ENCODE measurements around the gene TRNT1.

Gene TRNT1

GRCh38 chr3:3172627-3173026 lies 45.9 kb downstream of the TRNT1 start:
- DNase-seq (ENCODE audit: low spot score) (no peak), ATAC-seq (ENCODE audit: low read depth) (no peak)
- TF ChIP-seq CTCF (IDR thresholded peaks at IDR 0.05; ENCODE audit: poor library complexity, severe bottlenecking) = no peak
- Histone ChIP-seq H3K27ac (ENCODE audit: poor library complexity, severe bottlenecking) (no peak overlapping the region), H3K27me3 (ENCODE audit: insufficient read depth, poor library complexity, severe bottlenecking) (no peaks in the 10 kb centered on the region), H3K9me3 (ENCODE audit: severe bottlenecking) (no peaks in the 10 kb centered on the region), H3K4me1 (ENCODE audit: insufficient read depth, poor library complexity, severe bottlenecking) (no peaks in the 10 kb centered on the region), H3K4me3 (ENCODE audit: severe bottlenecking) (no peak overlapping the region), H3K36me3 (ENCODE audit: low read depth) (peaks cover 80% of the 10 kb centered on the region)

DNA sequence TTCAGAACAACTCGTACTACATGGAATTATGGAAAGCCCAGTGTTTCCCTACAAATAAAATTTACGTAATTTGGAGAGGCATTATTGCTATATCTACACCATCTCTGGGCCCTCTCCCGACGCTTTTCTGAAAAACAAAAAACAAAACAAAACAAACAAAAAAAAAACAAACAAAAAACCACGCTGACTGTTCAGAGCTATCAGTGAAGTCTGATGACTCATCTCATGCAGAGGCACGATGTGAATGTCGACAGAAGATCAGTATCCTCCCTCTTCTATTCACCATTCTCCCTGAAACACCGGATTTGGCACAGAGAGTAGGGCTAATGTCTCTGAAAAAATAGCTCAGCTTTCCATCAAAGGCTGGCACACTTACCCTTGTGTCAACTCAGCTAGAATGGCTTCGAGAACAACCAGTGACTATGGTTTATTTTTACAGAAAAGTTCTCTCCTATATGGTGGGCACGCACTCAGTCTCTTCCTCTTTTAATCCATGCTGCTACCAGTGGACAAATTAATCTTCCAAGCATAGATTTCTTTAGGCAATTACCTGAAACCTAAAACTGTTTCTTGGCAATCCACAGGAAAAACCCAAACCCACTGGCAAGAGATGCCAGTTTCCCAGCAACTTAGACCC lies 51.2 kb downstream of the TRNT1 start:
- Histone ChIP-seq H3K27ac (ENCODE audit: poor library complexity, severe bottlenecking) (no peak overlapping the region), H3K4me1 (ENCODE audit: insufficient read depth, poor library complexity, severe bottlenecking) (peaks cover 7% of the 10 kb centered on the region), H3K27me3 (ENCODE audit: insufficient read depth, poor library complexity, severe bottlenecking) (no peaks in the 10 kb centered on the region), H3K36me3 (ENCODE audit: low read depth) (peaks cover 37% of the 10 kb centered on the region), H3K4me3 (ENCODE audit: severe bottlenecking) (peak overlapping the region; percentile 96), H3K9me3 (ENCODE audit: severe bottlenecking) (no peaks in the 10 kb centered on the region)
- no peak for ATAC-seq (ENCODE audit: low read depth)
- DNase-seq (ENCODE audit: low spot score) = no peak
- TF ChIP-seq CTCF (IDR thresholded peaks at IDR 0.05; ENCODE audit: poor library complexity, severe bottlenecking) = no peak

DNA sequence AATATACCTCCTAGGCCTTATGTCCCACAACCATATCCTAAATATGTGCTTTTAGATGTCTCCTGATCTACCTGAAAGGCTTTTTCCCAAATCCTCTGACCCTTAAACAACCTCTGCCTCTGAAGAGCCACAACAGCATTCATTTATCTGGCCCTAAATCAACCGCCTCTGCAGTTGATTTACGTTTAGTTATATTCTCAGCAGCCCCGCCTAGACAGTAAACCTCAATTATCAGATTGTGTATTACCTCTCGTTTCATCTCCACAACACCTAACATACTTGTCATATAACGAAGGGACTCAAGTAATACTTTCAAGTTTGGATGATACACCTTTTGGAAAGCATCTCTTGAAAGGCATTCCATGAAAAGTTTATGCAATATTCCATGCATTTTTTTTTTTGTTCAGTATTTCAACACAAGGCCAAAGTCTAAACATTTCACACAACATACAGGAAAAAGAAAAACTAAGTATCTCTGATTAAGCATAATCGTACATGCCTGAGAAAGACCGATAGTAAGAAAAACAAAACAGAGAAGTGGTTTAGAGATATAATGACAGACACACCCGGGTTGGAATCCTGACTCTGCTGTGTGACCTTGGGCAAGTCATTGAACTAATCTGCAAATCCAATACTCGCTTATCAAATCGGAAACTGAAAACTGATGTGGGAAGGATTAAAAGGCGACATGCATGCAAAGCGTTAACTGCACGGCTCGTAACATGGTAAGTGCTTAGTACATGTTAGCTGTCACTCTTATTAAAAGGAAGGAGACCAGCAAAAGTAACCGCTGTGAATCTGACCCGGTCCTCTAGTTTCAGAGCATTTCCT lies 52.0 kb downstream of the TRNT1 start:
- H3K4me3 ChIP-seq (ENCODE audit: severe bottlenecking) = peak overlapping the region; percentile 96
- H3K27ac ChIP-seq (ENCODE audit: poor library complexity, severe bottlenecking) = no peak overlapping the region
- peaks cover 29% of the 10 kb centered on the region for H3K36me3 ChIP-seq (ENCODE audit: low read depth)
- peaks cover 7% of the 10 kb centered on the region for H3K4me1 ChIP-seq (ENCODE audit: insufficient read depth, poor library complexity, severe bottlenecking)
- H3K9me3 ChIP-seq (ENCODE audit: severe bottlenecking) = no peaks in the 10 kb centered on the region
- DNase-seq (ENCODE audit: low spot score) (no peak), ATAC-seq (ENCODE audit: low read depth) (no peak)
- TF ChIP-seq CTCF (IDR thresholded peaks at IDR 0.05; ENCODE audit: poor library complexity, severe bottlenecking) = no peak
- H3K27me3 ChIP-seq (ENCODE audit: insufficient read depth, poor library complexity, severe bottlenecking) = no peaks in the 10 kb centered on the region

GRCh38 chr3:3179407-3180094 lies 52.8 kb downstream of the TRNT1 start, which contains the start of gene CRBN:
Gene CRBN (minus strand): TSS chr3:3179691. CDS start chr3:3179687, 4 bp downstream.
- H3K4me1 ChIP-seq (ENCODE audit: insufficient read depth, poor library complexity, severe bottlenecking) = peaks cover 7% of the 10 kb centered on the region

More at GRCh38 chr3:3179407-3180094, 52.8 kb downstream of the TRNT1 start, which contains the start of gene CRBN:
- Histone ChIP-seq H3K4me3 (ENCODE audit: severe bottlenecking) (peak within 1 kb of the TSS; percentile 96), H3K27ac (ENCODE audit: poor library complexity, severe bottlenecking) (no peak within 1 kb of the TSS), H3K36me3 (ENCODE audit: low read depth) (peaks cover 21% of the 10 kb centered on the region), H3K27me3 (ENCODE audit: insufficient read depth, poor library complexity, severe bottlenecking) (no peaks in the 10 kb centered on the region), H3K9me3 (ENCODE audit: severe bottlenecking) (no peaks in the 10 kb centered on the region)
- ATAC-seq (ENCODE audit: low read depth) = peak; percentile 97
- peak; percentile 98 for TF ChIP-seq CTCF (IDR thresholded peaks at IDR 0.05; ENCODE audit: poor library complexity, severe bottlenecking)
- DNase-seq (ENCODE audit: low spot score) = peak; percentile 83

All from RWPE2 (cell line).